GM12875 (cell line): ENCODE results near the gene SIAH3.

ENCODE experiments used
- H3K4me3 ChIP-seq: one replicate; pipeline ENCODE4 v1.5.1; 2011; ENCODE audit warnings: low read depth, low read length, control low read depth
- CTCF ChIP-seq: IDR thresholded peaks from 2 replicates; pipeline ENCODE4 v1.5.1; 2011; ENCODE audit warnings: low read depth, mild to moderate bottlenecking, control low read depth, inconsistent platforms, low read length, moderate library complexity, borderline replicate concordance; ENCODE audit not compliant: insufficient read depth

SIAH3 gene

GRCh38 chr13:45863709-45864590, 12.4 kb upstream of the SIAH3 start:
- no peak for TF ChIP-seq CTCF
- no peak overlapping the region for H3K4me3 ChIP-seq

GRCh38 chr13:45861322-45861721, 9.8 kb upstream of the SIAH3 start:
- TF ChIP-seq CTCF, result no peak
- no peak overlapping the region for H3K4me3 ChIP-seq

- H3K4me3 ChIP-seq, result no peak overlapping the region
- TF ChIP-seq CTCF, result no peak
These were observed 8.7 kb upstream of the SIAH3 start for GRCh38 chr13:45860240-45860639.

- no peak overlapping the region for H3K4me3 ChIP-seq
These were observed 8.2 kb upstream of the SIAH3 start for GRCh38 chr13:45859705-45860104.

GRCh38 chr13:45852494-45852893, 941 bp upstream of the SIAH3 start:
- H3K4me3 ChIP-seq, result no peak overlapping the region
- TF ChIP-seq CTCF, result no peak

More at GRCh38 chr13:45859705-45860104, 8.2 kb upstream of the SIAH3 start:
- no peak for TF ChIP-seq CTCF

GRCh38 chr13:45851956-45852355, 403 bp upstream of the SIAH3 start:
- no peak for TF ChIP-seq CTCF
- H3K4me3 ChIP-seq, result no peak overlapping the region

- no peak overlapping the region for H3K4me3 ChIP-seq
These were observed 1.4 kb downstream of the SIAH3 start for GRCh38 chr13:45850027-45850613.

More at GRCh38 chr13:45850027-45850613, 1.4 kb downstream of the SIAH3 start:
- TF ChIP-seq CTCF, result no peak
